Karpas-422 (cell line): ENCODE data around the gene LTO1. TPM values are rescaled to one million over a fixed set of nuclear protein-coding genes. Genes with fewer than 3 reads are reported as not detected.

Experiments
- DNase-seq: peaks from one replicate; pipeline ENCODE4 v3.0.0-alpha.2; 2015
- H2AFZ ChIP-seq: fragments of 200-600 bp; sonication (generic); 2 replicates; pipeline ENCODE4 v1.6.1; 2014; ENCODE audit warnings: antibody characterized with exemption, low read length, mixed read lengths
- H3K27ac ChIP-seq: fragments of 200-600 bp; sonication (generic); 2 replicates; pipeline ENCODE4 v1.5.1; 2014; ENCODE audit warnings: mild to moderate bottlenecking, low read length, moderate library complexity
- H3K27me3 ChIP-seq: fragments of 200-600 bp; sonication (generic); 2 replicates; pipeline ENCODE4 v1.6.1; 2014; ENCODE audit warnings: low read length, mixed read lengths
- H3K36me3 ChIP-seq: fragments of 200-600 bp; sonication (generic); 2 replicates; pipeline ENCODE4 v1.6.1; 2014; ENCODE audit warnings: low read length, mixed read lengths; ENCODE audit not compliant: insufficient read depth
- H3K4me1 ChIP-seq: fragments of 200-600 bp; sonication (generic); 2 replicates; pipeline ENCODE4 v1.6.1; 2014; ENCODE audit warnings: mild to moderate bottlenecking, low read length, mixed read lengths
- H3K4me2 ChIP-seq: fragments of 200-600 bp; sonication (generic); 2 replicates; pipeline ENCODE4 v1.6.1; 2014; ENCODE audit warnings: low read length, low read depth, mild to moderate bottlenecking; ENCODE audit not compliant: poor library complexity, severe bottlenecking
- H3K4me3 ChIP-seq: fragments of 200-600 bp; sonication (generic); 2 replicates; pipeline ENCODE4 v1.5.1; 2014; ENCODE audit warnings: mild to moderate bottlenecking, antibody characterized with exemption, low read length, mixed read lengths
- H3K79me2 ChIP-seq: fragments of 200-600 bp; sonication (generic); 2 replicates; pipeline ENCODE4 v1.6.1; 2014; ENCODE audit warnings: mild to moderate bottlenecking, low read length, mixed read lengths
- H3K9ac ChIP-seq: fragments of 200-600 bp; sonication (generic); 2 replicates; pipeline ENCODE4 v1.6.0; 2014; ENCODE audit warnings: low read length
- H3K9me2 ChIP-seq: fragments of 200-600 bp; sonication (generic), shearing (Covaris generic); replicated peaks from 2 replicates; pipeline ENCODE4 v1.6.0; 2014; ENCODE audit warnings: mild to moderate bottlenecking, low read length, moderate library complexity; ENCODE audit not compliant: insufficient read depth
- H3K9me3 ChIP-seq: fragments of 300-700, 200-600 bp; sonication (generic); 2 replicates; pipeline ENCODE4 v1.6.1; 2014; ENCODE audit warnings: low read length, mixed read lengths
- H4K20me1 ChIP-seq: fragments of 200-600 bp; sonication (generic); 2 replicates; pipeline ENCODE4 v1.6.1; 2014; ENCODE audit warnings: mild to moderate bottlenecking, antibody characterized with exemption, low read length, low read depth; ENCODE audit not compliant: insufficient read depth
- total RNA-seq: library from RNA; depleted of rRNA; stranded (reverse); fragments of >200 nt; shearing (Covaris generic); gene quantifications from 2 replicates; pipeline ENCODE4 v1.2.3, GENCODE V29; 2014; ENCODE audit warnings: low replicate concordance

The LTO1 gene
- total RNA-seq, 1 experiment from 2014 or later: 26.2 TPM

GRCh38 chr11:69644071-69644961, 30.8 kb downstream of the LTO1 start:
- Histone ChIP-seq H3K27me3 (no peaks in the 10 kb centered on the region), H3K4me1 (peaks cover 18% of the 10 kb centered on the region), H3K79me2 (no peaks in the 10 kb centered on the region), H2AFZ (no peak overlapping the region), H3K9me2 (no peaks in the 10 kb centered on the region), H3K4me2 (no peak overlapping the region), H3K27ac (no peak overlapping the region), H3K4me3 (no peak overlapping the region), H3K9ac (no peak overlapping the region), H3K9me3 (no peaks in the 10 kb centered on the region), H4K20me1 (peaks cover 4% of the 10 kb centered on the region; the same call in 1 of the 2 replicates), H3K36me3 (no peaks in the 10 kb centered on the region)
- DNase-seq: peak; percentile 50

GRCh38 chr11:69643646-69644045, 31.5 kb downstream of the LTO1 start:
- Histone ChIP-seq H3K4me3 (no peak overlapping the region), H3K79me2 (no peaks in the 10 kb centered on the region), H2AFZ (no peak overlapping the region), H3K4me2 (no peak overlapping the region), H3K9me3 (no peaks in the 10 kb centered on the region), H3K27ac (no peak overlapping the region), H3K27me3 (no peaks in the 10 kb centered on the region), H3K36me3 (no peaks in the 10 kb centered on the region), H3K4me1 (peaks cover 18% of the 10 kb centered on the region), H3K9me2 (no peaks in the 10 kb centered on the region), H4K20me1 (peaks cover 4% of the 10 kb centered on the region; the same call in 1 of the 2 replicates), H3K9ac (no peak overlapping the region)
- no peak for DNase-seq

- H3K4me1 ChIP-seq: peaks cover 18% of the 10 kb centered on the region
- H3K4me2 ChIP-seq: peak overlapping the region; percentile 47
- H3K9me3 ChIP-seq: no peaks in the 10 kb centered on the region
- H3K27me3 ChIP-seq: no peaks in the 10 kb centered on the region
- no peaks in the 10 kb centered on the region for H3K79me2 ChIP-seq
- no peak overlapping the region for H3K27ac ChIP-seq
- H3K4me3 ChIP-seq: peak overlapping the region; percentile 52; the same call in 1 of the 2 replicates
- DNase-seq: peak; percentile 89
- no peaks in the 10 kb centered on the region for H3K9me2 ChIP-seq
- no peak overlapping the region for H2AFZ ChIP-seq
- no peaks in the 10 kb centered on the region for H3K36me3 ChIP-seq
- peak overlapping the region; percentile 44 for H3K9ac ChIP-seq
- H4K20me1 ChIP-seq: peaks cover 4% of the 10 kb centered on the region; the same call in 1 of the 2 replicates
Measured at GRCh38 chr11:69642913-69643632, 32.1 kb downstream of the LTO1 start.

- peak overlapping the region; percentile 47 for H3K4me2 ChIP-seq
- no peak overlapping the region for H2AFZ ChIP-seq
- peaks cover 18% of the 10 kb centered on the region for H3K4me1 ChIP-seq
- H3K27ac ChIP-seq: no peak overlapping the region
- no peaks in the 10 kb centered on the region for H3K36me3 ChIP-seq
- H3K9me2 ChIP-seq: no peaks in the 10 kb centered on the region
- peak overlapping the region; percentile 52; the same call in 1 of the 2 replicates for H3K4me3 ChIP-seq
- H3K9me3 ChIP-seq: no peaks in the 10 kb centered on the region
- no peaks in the 10 kb centered on the region for H3K79me2 ChIP-seq
- peaks cover 4% of the 10 kb centered on the region; the same call in 1 of the 2 replicates for H4K20me1 ChIP-seq
- no peaks in the 10 kb centered on the region for H3K27me3 ChIP-seq
- no peak for DNase-seq
- peak overlapping the region; percentile 44 for H3K9ac ChIP-seq
Measured at GRCh38 chr11:69642549-69642912, 32.6 kb downstream of the LTO1 start.

DNA sequence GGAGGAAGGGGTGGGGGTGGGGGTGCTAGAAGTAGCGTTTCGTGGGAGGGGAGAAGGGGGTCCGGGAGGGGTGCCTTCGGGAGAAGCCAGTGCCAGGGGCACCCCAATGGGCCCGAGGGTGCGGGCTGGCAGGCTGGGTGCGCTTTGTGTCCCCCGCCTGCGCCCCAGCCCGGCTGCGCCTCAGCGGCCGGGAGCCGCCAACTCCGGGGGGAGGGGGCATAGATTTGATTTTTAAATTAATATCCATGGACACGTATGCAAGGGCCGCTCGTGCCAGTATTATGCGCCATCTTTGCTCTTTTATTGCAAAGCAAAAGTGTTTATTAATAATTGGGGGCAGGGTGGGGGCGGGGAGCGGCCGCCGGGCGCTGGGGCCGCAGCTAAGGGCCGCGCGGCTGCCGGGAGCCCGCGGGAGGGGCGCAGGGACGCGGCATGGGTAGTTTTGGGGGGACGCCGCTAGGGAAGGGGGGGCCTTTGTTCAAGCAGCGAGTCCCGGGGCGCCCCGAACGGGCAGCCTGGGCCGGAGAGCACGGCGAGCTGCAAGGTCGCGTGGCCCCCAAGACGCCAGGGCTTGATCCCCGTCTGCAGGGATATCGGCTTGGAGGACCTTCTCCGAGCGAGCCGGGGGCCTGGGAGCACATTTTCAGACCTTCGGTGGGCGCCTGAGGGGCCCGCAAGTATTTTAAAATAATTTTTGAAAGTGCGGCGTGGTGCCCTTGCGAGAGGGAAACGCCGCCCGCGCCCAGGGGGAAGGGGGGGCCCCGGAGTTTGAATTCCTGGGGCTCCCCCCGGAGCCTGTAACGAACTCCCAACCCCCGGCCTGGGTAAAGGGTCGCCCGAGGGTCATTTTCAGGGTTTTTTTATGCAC, 33.2 kb downstream of the LTO1 start:
- no peaks in the 10 kb centered on the region for H3K9me2 ChIP-seq
- no peaks in the 10 kb centered on the region for H3K36me3 ChIP-seq
- no peak overlapping the region for H3K27ac ChIP-seq
- peaks cover 18% of the 10 kb centered on the region for H3K4me1 ChIP-seq
- no peaks in the 10 kb centered on the region for H3K79me2 ChIP-seq
- no peaks in the 10 kb centered on the region for H3K27me3 ChIP-seq
- peaks cover 1% of the 10 kb centered on the region; the same call in 1 of the 2 replicates for H4K20me1 ChIP-seq
- peak overlapping the region; percentile 56 for H3K4me2 ChIP-seq
- H2AFZ ChIP-seq: no peak overlapping the region
- no peak for DNase-seq
- H3K4me3 ChIP-seq: no peak overlapping the region
- no peaks in the 10 kb centered on the region for H3K9me3 ChIP-seq
- no peak overlapping the region for H3K9ac ChIP-seq

DNA sequence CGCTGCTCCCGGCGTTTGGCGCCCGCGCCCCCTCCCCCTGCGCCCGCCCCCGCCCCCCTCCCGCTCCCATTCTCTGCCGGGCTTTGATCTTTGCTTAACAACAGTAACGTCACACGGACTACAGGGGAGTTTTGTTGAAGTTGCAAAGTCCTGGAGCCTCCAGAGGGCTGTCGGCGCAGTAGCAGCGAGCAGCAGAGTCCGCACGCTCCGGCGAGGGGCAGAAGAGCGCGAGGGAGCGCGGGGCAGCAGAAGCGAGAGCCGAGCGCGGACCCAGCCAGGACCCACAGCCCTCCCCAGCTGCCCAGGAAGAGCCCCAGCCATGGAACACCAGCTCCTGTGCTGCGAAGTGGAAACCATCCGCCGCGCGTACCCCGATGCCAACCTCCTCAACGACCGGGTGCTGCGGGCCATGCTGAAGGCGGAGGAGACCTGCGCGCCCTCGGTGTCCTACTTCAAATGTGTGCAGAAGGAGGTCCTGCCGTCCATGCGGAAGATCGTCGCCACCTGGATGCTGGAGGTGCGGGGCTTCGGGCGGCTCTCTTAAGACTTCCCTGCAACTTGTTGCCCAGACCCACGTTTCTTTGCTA, 34.1 kb downstream of the LTO1 start, which contains the start of gene CCND1:
Gene CCND1, plus strand, starts transcription at position 162 of the 587 bp plus-strand sequence. Its CDS starts 158 bp downstream, at position 320.
- no peak within 1 kb of the TSS for H3K4me3 ChIP-seq
- no peaks in the 10 kb centered on the region for H3K79me2 ChIP-seq
- no peak within 1 kb of the TSS for H2AFZ ChIP-seq
- peak within 1 kb of the TSS; percentile 56 for H3K4me2 ChIP-seq
- no peaks in the 10 kb centered on the region for H3K27me3 ChIP-seq
- H4K20me1 ChIP-seq: no peaks in the 10 kb centered on the region
- DNase-seq: peak; percentile 56
- no peak within 1 kb of the TSS for H3K9ac ChIP-seq
- no peak within 1 kb of the TSS for H3K27ac ChIP-seq
- no peaks in the 10 kb centered on the region for H3K9me3 ChIP-seq
- no peaks in the 10 kb centered on the region for H3K9me2 ChIP-seq
- peaks cover 18% of the 10 kb centered on the region for H3K4me1 ChIP-seq
- H3K36me3 ChIP-seq: no peaks in the 10 kb centered on the region

- Histone ChIP-seq H3K36me3 (no peaks in the 10 kb centered on the region), H3K9me3 (no peaks in the 10 kb centered on the region), H3K9ac (no peak overlapping the region), H3K27ac (no peak overlapping the region), H3K27me3 (no peaks in the 10 kb centered on the region), H3K4me1 (peaks cover 18% of the 10 kb centered on the region), H3K4me2 (peak overlapping the region; percentile 15), H3K79me2 (no peaks in the 10 kb centered on the region), H3K4me3 (no peak overlapping the region), H3K9me2 (no peaks in the 10 kb centered on the region), H2AFZ (no peak overlapping the region), H4K20me1 (no peaks in the 10 kb centered on the region)
- DNase-seq: peak; percentile 46
Measured at GRCh38 chr11:69640260-69640994, 34.7 kb downstream of the LTO1 start.
